ENCODE data around the gene C11orf98. TPM values are rescaled to one million over a fixed set of nuclear protein-coding genes. Genes with fewer than 3 reads are reported as not detected.
"Not testable (repeated sequence)": the region's sequence is repeated elsewhere in the genome, so short reads cannot be mapped to it uniquely, and the experiment has no call there.

Gene C11orf98
- total and polyA plus RNA-seq, 12 donors: 25.8 to 210 (median 32.8) TPM

- TF ChIP-seq CTCF (IDR thresholded peaks at IDR 0.05): no peak
- H3K27me3 ChIP-seq: no peaks in the 10 kb centered on the region
- H3K27ac ChIP-seq: no peak overlapping the region
- DNase-seq: no peak
- 43 to 57% methylated on average over 5 of the region's 5 CpGs for WGBS, 2 donors
- peaks cover 0 to 10% (median under 1%) of the 10 kb centered on the region in 9 donors for H3K36me3 ChIP-seq
- no peaks in the 10 kb centered on the region for H3K9me3 ChIP-seq
- intact Hi-C loops (cut with DNase I): loop anchor here in 1 of 10 donors (5.0 kb wide), 1 partner anchor 1240 kb away; no protein-coding TSS in a partner anchor
- H3K4me1 ChIP-seq: peaks cover 0 to 12% (median 8%) of the 10 kb centered on the region in 9 donors
- ATAC-seq: no peak
- no peak overlapping the region for H3K4me3 ChIP-seq
Measured at GRCh38 chr11:62656796-62657429, 8.1 kb downstream of the C11orf98 start.

- H3K4me1 ChIP-seq: peaks cover 0 to 19% (median 15%) of the 10 kb centered on the region in 9 donors
- no peak for TF ChIP-seq CTCF (IDR thresholded peaks at IDR 0.05)
- 87% methylated on average over 11 of the region's 11 CpGs for WGBS, 2 donors
- peaks cover 0 to 14% (median 5%) of the 10 kb centered on the region in 9 donors for H3K36me3 ChIP-seq
- no peak overlapping the region for H3K27ac ChIP-seq
- no peaks in the 10 kb centered on the region for H3K9me3 ChIP-seq
- intact Hi-C loops (cut with DNase I): loop anchor here in 1 of 10 donors (5.0 kb wide), 1 partner anchor 42 kb away; the partner anchor contains the start of genes EML3 and ROM1
- no peaks in the 10 kb centered on the region for H3K27me3 ChIP-seq
- no peak overlapping the region for H3K4me3 ChIP-seq
- no peak for DNase-seq
- no peak for ATAC-seq
Measured at GRCh38 chr11:62654297-62654696, 10.7 kb downstream of the C11orf98 start.

GRCh38 chr11:62652161-62653006 lies 12.6 kb downstream of the C11orf98 start:
- intact Hi-C loops (cut with DNase I): loop anchor here in 1 of 10 donors (5.0 kb wide), 1 partner anchor 40 kb away; the partner anchor contains the start of genes EML3 and ROM1
- Histone ChIP-seq H3K9me3 (no peaks in the 10 kb centered on the region), H3K4me1 (peaks cover 0 to 21% (median 16%) of the 10 kb centered on the region in 9 donors), H3K27ac (peak overlapping the region; percentile 80 to 98 (median 93)), H3K4me3 (peak overlapping the region; percentile 70 to 100 (median 90)), H3K36me3 (peaks cover 0 to 33% (median 16%) of the 10 kb centered on the region in 9 donors), H3K27me3 (no peaks in the 10 kb centered on the region)
- peak in 2 of 8 donors; percentile 3 to 9 for ATAC-seq
- 37 to 40% methylated on average over 16 of the region's 16 CpGs for WGBS, 2 donors
- DNase-seq: no peak
- no peak for TF ChIP-seq CTCF (IDR thresholded peaks at IDR 0.05)

GRCh38 chr11:62650283-62650682 lies 14.7 kb downstream of the C11orf98 start:
- Histone ChIP-seq H3K4me1 (peaks cover 8 to 35% (median 29%) of the 10 kb centered on the region in 9 donors), H3K36me3 (peaks cover 0 to 36% (median 17%) of the 10 kb centered on the region in 9 donors)
- WGBS, 2 donors: 94 to 95% methylated on average over 12 of the region's 12 CpGs
- ATAC-seq, DNase-seq, H3K27me3 ChIP-seq, H3K9me3 ChIP-seq, H3K4me3 ChIP-seq, H3K27ac ChIP-seq: not testable (repeated sequence)
- intact Hi-C loops (cut with DNase I): loop anchor here in 1 of 10 donors (5.0 kb wide), 1 partner anchor 38 kb away; the partner anchor contains the start of genes EML3 and ROM1
